ENCODE results near the gene LMCD1. TPM values are rescaled to one million over a fixed set of nuclear protein-coding genes. Genes with fewer than 3 reads are reported as not detected.

Gene LMCD1
- total and polyA plus RNA-seq, 2 experiments from 2014 or later: 21.8 to 35.3 TPM

DNA sequence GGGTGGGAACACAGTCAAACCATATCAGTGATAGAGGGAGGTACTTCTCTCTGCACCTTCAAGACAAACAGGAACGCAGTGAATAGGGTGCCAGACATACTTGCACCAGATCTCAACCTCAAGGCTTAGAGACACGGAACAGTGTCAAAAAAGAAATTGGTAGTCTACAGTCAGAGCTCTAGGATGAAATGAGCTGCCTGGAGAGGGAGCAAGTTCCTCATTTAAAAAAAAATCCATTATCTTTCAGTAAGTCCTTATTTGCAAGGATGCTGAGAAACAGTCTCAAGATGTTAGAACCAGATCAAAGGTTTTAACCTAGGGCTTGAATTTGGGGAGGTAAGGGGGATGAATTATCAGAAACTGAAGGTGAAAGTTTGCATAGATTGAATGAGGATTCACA is 20.2 kb upstream of the LMCD1 start:
- H3K27ac Mint-ChIP-seq: no peak overlapping the region
- Histone ChIP-seq H3K9me2 (ENCODE audit: insufficient read depth) (peaks cover 5% of the 10 kb centered on the region; the same call in 1 of the 2 replicates), H3K4me1 (ENCODE audit: insufficient read depth) (no peaks in the 10 kb centered on the region), H2AFZ (no peak overlapping the region), H4K20me1 (replicated peaks; ENCODE audit: insufficient read depth) (no peaks in the 10 kb centered on the region), H3K27me3 (ENCODE audit: insufficient read depth) (no peaks in the 10 kb centered on the region), H3K4me2 (no peak overlapping the region), H3K27ac (ENCODE audit: low read depth) (no peak overlapping the region), H3K79me2 (replicated peaks; ENCODE audit: insufficient read depth) (no peaks in the 10 kb centered on the region), H3K4me3 (no peak overlapping the region), H3F3A (replicated peaks; ENCODE audit: low read depth) (no peaks in the 10 kb centered on the region), H3K36me3 (ENCODE audit: insufficient read depth) (no peaks in the 10 kb centered on the region; the same call in 1 of the 2 replicates)
- peaks cover 3% of the 10 kb centered on the region for H3K27me3 Mint-ChIP-seq (ENCODE audit: insufficient read depth, low read depth, poor library complexity)
- ATAC-seq (no peak), DNase-seq (ENCODE audit: low spot score) (no peak)
- TF ChIP-seq ZNF114 (CRISPR knock-in tag; IDR thresholded peaks at IDR 0.05): no peak
- TF ChIP-seq, protein P1, sequence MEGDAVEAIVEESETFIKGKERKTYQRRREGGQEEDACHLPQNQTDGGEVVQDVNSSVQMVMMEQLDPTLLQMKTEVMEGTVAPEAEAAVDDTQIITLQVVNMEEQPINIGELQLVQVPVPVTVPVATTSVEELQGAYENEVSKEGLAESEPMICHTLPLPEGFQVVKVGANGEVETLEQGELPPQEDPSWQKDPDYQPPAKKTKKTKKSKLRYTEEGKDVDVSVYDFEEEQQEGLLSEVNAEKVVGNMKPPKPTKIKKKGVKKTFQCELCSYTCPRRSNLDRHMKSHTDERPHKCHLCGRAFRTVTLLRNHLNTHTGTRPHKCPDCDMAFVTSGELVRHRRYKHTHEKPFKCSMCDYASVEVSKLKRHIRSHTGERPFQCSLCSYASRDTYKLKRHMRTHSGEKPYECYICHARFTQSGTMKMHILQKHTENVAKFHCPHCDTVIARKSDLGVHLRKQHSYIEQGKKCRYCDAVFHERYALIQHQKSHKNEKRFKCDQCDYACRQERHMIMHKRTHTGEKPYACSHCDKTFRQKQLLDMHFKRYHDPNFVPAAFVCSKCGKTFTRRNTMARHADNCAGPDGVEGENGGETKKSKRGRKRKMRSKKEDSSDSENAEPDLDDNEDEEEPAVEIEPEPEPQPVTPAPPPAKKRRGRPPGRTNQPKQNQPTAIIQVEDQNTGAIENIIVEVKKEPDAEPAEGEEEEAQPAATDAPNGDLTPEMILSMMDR (conservative IDR thresholded peaks at IDR 0.05; ENCODE audit: low read depth in 2 of 2): peak in 1 of 2 experiments; percentile 28; a peak in 2 of 4 replicates
- H3K4me3 Mint-ChIP-seq: no peak overlapping the region
- H3K36me3 Mint-ChIP-seq (ENCODE audit: low read depth): peaks cover 3% of the 10 kb centered on the region; the same call in 2 of the 3 replicates
- peaks cover 3% of the 10 kb centered on the region for H3K9me3 Mint-ChIP-seq
- no peaks in the 10 kb centered on the region for H3K4me1 Mint-ChIP-seq

DNA sequence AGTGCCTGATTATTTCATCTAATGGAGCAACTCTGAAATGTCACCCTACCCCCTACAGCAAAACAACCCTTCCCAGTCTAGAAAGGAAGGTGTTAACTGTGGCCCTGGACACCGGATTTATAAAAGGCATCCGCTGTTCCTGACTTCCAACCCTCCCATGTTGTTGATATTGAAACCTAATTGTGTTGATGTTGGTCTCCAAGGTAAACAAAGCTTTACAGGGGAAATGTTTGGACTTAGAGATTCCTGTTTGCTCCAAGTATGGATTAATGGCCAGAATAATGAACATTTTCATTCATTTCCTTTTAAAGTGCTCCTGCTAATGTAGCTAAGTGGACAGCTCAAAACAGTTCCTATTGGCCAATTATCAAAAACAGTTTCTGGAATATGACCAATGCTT is 19.4 kb upstream of the LMCD1 start:
- no peaks in the 10 kb centered on the region for H4K20me1 ChIP-seq (replicated peaks; ENCODE audit: insufficient read depth)
- H3K27me3 ChIP-seq (ENCODE audit: insufficient read depth): no peaks in the 10 kb centered on the region
- Mint-ChIP-seq H3K4me3 (no peak overlapping the region), H3K4me1 (no peaks in the 10 kb centered on the region), H3K27me3 (ENCODE audit: insufficient read depth, low read depth, poor library complexity) (peaks cover 3% of the 10 kb centered on the region), H3K27ac (no peak overlapping the region), H3K9me3 (peaks cover 3% of the 10 kb centered on the region), H3K36me3 (ENCODE audit: low read depth) (peaks cover 3% of the 10 kb centered on the region; the same call in 2 of the 3 replicates)
- no peaks in the 10 kb centered on the region for H3F3A ChIP-seq (replicated peaks; ENCODE audit: low read depth)
- H3K4me2 ChIP-seq: no peak overlapping the region
- no peaks in the 10 kb centered on the region; the same call in 1 of the 2 replicates for H3K36me3 ChIP-seq (ENCODE audit: insufficient read depth)
- H3K9me2 ChIP-seq (ENCODE audit: insufficient read depth): peaks cover 5% of the 10 kb centered on the region; the same call in 1 of the 2 replicates
- no peaks in the 10 kb centered on the region for H3K79me2 ChIP-seq (replicated peaks; ENCODE audit: insufficient read depth)
- H3K4me3 ChIP-seq: no peak overlapping the region
- H3K27ac ChIP-seq (ENCODE audit: low read depth): no peak overlapping the region
- DNase-seq (ENCODE audit: low spot score) (no peak), ATAC-seq (no peak)
- no peak overlapping the region for H2AFZ ChIP-seq
- H3K4me1 ChIP-seq (ENCODE audit: insufficient read depth): no peaks in the 10 kb centered on the region
- TF ChIP-seq STAT1 (IDR thresholded peaks at IDR 0.05; ENCODE audit: unreplicated experiment): no peak
- no peak for TF ChIP-seq ZNF331 (CRISPR knock-in tag; IDR thresholded peaks at IDR 0.05; ENCODE audit: low read depth)
- TF ChIP-seq JUNB (IDR thresholded peaks at IDR 0.05; ENCODE audit: unreplicated experiment): no peak
- TF ChIP-seq, protein P2, sequence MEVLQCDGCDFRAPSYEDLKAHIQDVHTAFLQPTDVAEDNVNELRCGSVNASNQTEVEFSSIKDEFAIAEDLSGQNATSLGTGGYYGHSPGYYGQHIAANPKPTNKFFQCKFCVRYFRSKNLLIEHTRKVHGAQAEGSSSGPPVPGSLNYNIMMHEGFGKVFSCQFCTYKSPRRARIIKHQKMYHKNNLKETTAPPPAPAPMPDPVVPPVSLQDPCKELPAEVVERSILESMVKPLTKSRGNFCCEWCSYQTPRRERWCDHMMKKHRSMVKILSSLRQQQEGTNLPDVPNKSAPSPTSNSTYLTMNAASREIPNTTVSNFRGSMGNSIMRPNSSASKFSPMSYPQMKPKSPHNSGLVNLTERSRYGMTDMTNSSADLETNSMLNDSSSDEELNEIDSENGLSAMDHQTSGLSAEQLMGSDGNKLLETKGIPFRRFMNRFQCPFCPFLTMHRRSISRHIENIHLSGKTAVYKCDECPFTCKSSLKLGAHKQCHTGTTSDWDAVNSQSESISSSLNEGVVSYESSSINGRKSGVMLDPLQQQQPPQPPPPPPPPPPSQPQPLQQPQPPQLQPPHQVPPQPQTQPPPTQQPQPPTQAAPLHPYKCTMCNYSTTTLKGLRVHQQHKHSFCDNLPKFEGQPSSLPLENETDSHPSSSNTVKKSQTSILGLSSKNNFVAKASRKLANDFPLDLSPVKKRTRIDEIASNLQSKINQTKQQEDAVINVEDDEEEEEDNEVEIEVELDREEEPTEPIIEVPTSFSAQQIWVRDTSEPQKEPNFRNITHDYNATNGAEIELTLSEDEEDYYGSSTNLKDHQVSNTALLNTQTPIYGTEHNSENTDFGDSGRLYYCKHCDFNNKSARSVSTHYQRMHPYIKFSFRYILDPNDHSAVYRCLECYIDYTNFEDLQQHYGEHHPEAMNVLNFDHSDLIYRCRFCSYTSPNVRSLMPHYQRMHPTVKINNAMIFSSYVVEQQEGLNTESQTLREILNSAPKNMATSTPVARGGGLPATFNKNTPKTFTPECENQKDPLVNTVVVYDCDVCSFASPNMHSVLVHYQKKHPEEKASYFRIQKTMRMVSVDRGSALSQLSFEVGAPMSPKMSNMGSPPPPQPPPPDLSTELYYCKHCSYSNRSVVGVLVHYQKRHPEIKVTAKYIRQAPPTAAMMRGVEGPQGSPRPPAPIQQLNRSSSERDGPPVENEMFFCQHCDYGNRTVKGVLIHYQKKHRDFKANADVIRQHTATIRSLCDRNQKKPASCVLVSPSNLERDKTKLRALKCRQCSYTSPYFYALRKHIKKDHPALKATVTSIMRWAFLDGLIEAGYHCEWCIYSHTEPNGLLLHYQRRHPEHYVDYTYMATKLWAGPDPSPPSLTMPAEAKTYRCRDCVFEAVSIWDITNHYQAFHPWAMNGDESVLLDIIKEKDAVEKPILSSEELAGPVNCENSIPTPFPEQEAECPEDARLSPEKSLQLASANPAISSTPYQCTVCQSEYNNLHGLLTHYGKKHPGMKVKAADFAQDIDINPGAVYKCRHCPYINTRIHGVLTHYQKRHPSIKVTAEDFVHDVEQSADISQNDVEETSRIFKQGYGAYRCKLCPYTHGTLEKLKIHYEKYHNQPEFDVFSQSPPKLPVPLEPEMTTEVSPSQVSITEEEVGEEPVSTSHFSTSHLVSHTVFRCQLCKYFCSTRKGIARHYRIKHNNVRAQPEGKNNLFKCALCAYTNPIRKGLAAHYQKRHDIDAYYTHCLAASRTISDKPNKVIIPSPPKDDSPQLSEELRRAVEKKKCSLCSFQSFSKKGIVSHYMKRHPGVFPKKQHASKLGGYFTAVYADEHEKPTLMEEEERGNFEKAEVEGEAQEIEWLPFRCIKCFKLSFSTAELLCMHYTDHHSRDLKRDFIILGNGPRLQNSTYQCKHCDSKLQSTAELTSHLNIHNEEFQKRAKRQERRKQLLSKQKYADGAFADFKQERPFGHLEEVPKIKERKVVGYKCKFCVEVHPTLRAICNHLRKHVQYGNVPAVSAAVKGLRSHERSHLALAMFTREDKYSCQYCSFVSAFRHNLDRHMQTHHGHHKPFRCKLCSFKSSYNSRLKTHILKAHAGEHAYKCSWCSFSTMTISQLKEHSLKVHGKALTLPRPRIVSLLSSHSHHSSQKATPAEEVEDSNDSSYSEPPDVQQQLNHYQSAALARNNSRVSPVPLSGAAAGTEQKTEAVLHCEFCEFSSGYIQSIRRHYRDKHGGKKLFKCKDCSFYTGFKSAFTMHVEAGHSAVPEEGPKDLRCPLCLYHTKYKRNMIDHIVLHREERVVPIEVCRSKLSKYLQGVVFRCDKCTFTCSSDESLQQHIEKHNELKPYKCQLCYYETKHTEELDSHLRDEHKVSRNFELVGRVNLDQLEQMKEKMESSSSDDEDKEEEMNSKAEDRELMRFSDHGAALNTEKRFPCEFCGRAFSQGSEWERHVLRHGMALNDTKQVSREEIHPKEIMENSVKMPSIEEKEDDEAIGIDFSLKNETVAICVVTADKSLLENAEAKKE (CRISPR knock-in tag; IDR thresholded peaks at IDR 0.05): no peak
- TF ChIP-seq, protein P3, sequence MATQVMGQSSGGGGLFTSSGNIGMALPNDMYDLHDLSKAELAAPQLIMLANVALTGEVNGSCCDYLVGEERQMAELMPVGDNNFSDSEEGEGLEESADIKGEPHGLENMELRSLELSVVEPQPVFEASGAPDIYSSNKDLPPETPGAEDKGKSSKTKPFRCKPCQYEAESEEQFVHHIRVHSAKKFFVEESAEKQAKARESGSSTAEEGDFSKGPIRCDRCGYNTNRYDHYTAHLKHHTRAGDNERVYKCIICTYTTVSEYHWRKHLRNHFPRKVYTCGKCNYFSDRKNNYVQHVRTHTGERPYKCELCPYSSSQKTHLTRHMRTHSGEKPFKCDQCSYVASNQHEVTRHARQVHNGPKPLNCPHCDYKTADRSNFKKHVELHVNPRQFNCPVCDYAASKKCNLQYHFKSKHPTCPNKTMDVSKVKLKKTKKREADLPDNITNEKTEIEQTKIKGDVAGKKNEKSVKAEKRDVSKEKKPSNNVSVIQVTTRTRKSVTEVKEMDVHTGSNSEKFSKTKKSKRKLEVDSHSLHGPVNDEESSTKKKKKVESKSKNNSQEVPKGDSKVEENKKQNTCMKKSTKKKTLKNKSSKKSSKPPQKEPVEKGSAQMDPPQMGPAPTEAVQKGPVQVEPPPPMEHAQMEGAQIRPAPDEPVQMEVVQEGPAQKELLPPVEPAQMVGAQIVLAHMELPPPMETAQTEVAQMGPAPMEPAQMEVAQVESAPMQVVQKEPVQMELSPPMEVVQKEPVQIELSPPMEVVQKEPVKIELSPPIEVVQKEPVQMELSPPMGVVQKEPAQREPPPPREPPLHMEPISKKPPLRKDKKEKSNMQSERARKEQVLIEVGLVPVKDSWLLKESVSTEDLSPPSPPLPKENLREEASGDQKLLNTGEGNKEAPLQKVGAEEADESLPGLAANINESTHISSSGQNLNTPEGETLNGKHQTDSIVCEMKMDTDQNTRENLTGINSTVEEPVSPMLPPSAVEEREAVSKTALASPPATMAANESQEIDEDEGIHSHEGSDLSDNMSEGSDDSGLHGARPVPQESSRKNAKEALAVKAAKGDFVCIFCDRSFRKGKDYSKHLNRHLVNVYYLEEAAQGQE (IDR thresholded peaks at IDR 0.05; ENCODE audit: unreplicated experiment): no peak
- no peak for TF ChIP-seq EZH2phosphoT487 (IDR thresholded peaks at IDR 0.05; ENCODE audit: unreplicated experiment)
- no peak for TF ChIP-seq EZH2 (IDR thresholded peaks at IDR 0.05; ENCODE audit: low read depth, unreplicated experiment)

Data from GM23338 (cell line).